Suppressor macrophage treated with lipopolysaccharide for 4 hours (primary cell): ENCODE measurements around the gene TAOK3.

Experiments
- DNase-seq: peaks from one replicate; pipeline ENCODE4 v3.0.0-alpha.2; 2020

TAOK3 gene

DNA sequence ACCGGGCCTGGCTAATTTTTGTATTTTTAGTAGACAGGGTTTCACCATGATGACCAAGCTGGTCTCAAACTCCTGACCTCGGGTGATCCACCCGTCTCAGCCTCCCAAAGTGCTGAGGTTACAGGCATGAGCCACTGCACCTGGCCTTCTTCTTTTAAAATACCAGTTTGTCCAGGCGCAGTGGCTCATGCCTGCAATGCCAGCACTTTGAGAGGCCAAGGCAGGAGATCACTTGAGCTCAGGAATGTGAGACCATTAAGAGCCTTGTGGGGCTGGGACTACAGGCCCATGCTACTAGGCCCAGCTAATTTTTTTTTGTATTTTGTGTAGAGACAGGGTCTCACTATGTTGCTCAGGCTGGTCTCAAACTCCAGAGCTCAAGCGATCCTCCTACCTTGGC lies 244.8 kb downstream of the TAOK3 start:
- no peak for DNase-seq

DNA sequence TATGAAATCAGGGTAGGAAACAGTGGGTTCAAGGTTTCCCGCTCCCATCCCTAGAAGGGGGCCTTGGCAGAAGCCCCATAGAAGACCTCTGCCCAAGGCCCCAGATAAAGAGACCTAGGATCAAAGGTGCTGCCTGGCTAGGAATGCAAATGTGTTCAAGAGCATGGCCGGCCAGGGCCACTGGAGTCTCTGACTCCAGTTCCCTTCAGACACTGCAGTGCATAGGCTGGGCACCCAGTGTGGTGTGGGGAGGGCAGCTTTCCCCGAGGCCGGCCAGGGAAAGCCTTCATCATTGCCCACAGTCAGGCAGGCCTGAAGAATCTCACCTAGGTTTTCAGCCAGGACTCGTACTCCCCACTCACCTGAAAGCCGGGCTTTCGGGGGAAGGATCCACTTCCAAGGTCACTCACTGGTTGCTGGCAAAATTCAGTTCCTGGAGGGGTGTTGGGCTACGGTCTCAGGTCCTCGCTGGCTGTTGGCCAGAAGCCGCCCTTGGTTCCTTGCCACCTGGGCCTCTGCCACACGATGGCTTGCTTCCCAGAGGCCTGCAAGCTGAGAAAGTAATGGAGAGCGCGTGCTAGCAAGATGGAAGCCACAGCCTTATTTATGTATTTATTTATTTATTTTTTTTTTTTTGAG lies 246.5 kb downstream of the TAOK3 start:
- no peak for DNase-seq

DNA sequence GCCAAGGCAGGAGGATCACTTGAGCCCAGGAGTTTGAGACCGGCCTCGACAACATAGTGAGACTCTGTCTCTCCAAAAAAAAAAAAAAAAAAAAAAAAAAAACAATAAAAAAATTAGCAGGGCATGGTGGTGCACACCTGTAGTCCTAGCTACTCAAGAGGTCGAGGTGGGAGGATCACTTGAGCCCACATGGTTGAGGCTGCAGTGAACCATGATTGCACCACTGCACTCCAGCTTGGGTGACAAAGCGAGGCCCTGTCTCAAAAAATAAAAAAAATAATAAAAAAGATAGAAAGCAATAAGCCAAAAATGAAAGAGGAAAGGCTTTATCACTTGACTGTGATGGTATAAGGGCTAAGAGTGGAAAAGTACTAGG lies 247.0 kb downstream of the TAOK3 start:
- DNase-seq, result no peak

DNA sequence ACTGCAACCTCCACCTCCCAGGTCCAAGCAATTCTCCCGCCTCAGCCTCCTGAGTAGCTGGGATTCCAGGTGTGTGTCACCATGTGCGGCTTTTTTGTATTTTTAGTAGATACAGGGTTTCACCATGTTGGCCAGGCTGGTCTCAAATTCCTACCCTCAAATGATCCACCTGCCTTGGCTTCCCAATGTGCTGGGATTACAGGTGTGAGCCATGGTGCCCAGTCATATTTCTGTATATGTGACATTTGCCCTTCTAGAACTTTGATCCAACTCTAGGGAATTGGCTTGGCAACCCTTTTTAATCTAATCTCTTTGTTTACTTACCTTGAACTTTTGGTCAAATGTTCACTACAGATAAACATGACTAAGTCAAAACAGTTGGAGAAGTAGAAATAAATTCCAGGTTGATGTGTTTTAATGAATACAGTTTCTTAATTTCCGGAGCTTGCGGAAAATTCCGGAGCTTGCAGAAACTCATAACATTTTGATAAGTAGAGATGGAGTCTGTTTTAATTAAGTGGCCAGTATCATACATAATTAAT lies 248.3 kb downstream of the TAOK3 start:
- DNase-seq, result no peak

DNA sequence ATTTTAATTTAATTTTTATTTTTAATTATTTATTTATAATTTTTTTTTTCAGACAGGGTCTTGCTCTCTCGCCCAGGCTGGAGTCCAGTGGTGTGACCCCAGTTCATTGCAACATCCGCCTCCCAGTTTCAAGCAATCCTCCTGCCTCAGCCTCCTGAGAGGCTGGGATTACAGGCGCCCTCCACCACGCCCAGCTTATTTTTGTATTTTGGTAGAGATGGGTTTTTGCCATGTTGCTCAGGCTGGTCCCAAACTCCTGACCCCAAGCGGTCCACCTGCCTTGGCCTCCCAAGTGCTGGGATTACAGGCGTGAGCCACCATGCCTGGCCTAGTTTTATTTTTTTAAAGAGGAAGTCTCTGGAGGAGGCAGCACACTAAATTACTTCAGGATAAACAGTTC lies 250.4 kb downstream of the TAOK3 start:
- DNase-seq, result no peak

DNA sequence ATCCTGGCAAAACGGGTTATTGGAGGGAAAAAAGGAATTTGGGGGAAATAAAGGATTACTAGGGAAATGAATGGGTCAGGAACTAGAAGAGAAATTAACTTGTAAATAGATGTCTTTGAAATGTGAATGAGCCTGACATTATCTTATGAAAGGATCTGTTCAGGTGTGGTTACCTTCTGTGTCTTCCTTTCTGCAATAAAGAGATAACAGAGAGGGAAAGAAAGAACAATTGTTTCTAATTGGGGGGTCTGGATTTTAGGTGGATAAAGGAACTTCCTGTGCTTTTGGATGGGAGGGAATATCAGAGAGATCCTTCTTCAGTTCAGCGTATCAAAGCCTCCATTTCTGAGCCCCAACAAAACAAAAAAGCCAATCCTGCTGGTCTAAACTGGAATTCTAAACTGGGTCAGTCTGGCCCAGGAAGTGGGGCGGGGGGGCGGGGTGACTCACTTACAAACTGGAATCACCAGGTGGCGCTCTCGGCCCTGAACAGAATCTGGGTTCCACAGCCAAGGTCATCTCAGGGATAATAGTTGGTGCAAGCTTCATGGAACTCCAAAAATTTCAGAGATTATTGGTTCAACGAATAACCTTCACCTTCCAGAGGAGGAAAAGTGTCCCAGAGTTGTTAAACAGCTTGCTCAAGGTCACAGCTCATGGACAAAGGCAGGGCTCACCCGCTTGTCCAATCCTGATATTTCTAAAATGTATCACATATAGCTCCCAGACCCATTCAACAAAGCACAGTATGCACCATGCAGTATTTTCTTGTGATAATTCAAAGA lies 251.9 kb downstream of the TAOK3 start:
- peak; percentile 75 for DNase-seq

DNA sequence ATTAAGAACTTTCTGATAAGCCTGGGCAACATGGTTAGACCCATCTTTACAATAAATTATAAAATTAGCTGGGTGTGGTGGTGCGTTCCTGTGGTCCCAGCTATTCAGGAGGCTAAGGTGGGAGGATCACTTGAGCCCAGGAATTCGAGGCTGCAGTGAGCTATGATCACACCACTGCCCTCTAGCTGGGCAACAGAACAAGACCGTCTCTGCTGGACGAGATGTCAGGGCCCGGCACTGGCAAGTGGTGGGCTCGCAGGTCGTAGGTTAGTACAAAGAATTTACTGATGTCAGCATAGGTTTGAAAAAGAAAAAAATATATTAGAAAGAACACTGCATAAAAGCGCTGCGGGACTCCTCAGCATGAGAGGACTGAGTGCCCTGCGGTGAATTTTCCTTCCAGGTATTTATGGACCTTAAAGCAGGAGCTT lies 253.2 kb downstream of the TAOK3 start:
- DNase-seq, result no peak

DNA sequence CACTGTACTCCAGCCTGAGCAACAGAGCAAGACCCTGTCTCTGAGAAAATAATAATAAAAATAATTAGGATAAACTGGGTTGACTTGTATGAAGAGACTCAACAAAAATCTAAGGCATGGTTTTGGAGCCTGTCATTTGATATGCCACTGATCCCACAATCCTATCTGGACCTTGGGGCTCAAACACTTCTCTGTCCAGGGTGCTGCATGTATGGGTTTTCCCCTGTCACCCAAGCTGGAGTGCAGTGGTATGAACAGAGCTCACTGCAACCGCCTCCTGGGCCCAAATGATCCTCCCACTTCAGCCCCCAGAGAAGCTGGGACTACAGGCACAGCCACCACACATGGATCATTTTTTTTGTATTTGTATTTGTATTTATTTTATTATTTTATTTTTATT lies 263.6 kb downstream of the TAOK3 start:
- DNase-seq, result no peak

DNA sequence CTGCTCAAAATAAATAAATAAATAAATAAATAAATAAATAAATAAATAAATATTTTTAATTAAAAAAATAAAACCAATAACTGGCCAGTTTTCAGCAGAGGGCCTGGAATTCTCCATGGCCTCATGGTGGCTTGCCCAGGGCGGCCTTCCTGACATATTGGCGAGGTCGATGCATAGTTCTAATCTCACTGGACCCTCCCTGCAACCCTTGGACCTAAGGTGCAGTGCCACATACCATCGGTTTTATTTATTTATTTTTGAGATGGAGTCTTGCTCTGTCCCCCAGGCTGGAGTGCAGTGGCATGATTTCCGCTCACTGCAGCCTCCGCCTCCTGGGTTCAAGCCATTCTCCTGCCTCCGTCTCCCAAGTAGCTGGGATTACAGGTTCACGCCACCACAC lies 265.0 kb downstream of the TAOK3 start:
- no peak for DNase-seq

DNA sequence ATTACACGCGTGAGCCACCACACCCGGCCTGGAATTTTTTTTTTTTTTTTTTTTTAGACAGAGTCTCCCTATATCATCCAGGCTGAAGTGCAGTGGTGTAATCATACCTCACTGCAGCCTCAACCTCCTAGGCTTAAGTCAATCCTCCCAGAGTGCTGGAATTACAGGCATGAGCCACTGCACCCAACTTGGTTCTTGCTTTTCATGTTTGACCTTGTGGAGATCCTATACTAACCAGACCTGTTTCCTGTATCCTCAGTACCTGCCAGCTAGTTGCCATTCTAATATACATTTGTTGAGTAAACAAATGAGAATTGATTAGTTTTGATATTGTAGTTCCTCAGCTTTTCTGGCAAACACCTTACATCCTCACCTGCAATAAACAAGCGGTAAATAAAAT lies 265.7 kb downstream of the TAOK3 start:
- DNase-seq, result no peak

DNA sequence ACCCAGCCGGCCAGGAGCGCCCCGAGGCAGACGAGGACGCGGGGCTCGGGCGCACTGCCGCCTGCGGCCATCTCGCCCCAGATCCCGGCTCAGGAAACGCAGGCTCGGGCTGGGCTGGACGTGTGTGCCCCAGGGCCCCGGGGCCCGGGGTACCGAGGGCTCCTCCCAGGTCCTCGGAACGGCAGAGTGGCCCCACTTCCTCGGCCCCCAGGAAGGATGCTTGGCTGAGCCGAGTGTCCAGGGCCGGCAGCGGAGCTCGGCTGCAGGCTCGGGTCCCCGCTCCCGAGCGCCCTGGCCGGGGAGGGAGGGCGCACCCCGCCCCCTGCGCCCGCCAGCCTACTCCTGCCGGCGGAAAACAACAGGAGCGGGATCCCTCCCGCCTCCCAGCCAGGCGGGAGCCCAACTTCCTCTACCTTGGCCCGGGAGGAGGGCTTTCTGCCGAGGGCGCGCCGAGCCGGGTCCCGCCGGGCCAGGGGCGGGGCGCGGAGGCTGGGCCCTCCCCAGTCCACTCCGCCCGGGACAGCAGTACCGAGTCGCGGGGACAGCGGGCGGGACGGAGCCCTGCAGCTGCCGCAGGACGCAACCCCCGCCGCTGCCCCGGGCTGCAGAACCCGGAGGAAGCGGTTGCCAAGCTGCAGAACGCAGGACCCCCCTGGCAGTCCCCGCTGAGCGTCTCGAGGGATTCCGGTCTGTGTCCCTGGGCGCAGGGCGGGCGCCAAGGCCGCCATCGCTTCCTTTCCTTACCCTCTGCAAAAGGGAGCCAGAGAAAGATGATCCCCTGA lies 268.9 kb downstream of the TAOK3 start, which contains the start of gene VSIG10:
Gene VSIG10, minus strand, starts transcription at position 411 of the 782 bp plus-strand sequence. Its CDS starts 340 bp downstream, at position 71.
- peak; percentile 62 for DNase-seq

DNA sequence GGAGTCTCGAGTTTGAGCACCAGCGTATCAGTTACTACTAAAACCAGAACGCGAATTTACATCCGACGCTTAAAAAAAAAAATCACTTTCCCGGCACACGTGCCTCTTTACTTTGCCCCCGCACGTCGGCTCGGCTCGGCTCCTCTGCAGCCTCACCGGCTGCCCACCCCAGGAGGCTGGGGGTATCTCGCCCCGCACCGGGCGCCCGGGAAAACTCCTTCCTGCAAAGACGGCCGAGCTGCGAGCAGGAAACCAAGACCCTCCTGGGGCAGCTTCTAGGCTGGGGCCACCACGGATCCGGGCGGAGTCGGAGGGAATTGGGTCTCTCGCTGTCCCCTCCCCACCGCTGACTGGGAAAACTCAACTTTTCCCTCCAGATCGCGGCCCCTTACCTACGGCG lies 269.5 kb downstream of the TAOK3 start:
- DNase-seq, result peak; percentile 8

DNA sequence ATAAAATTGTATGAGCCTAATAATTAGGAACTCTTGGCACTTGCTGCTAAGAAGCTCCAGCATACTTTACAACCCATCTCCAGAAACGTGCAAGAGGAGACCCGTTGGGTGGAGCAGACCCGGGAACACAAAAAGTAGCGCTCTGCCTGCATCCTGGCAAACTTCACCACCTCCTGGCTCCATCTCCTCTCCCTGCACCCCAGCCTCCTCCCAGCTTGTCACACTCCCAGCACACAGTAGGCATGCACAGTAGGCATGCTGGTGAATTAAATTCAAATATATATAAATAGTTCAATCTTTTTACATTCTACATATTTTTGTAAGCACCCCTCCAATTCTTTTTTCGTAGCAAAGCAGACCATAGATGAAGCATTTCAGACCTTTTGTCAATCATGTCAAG lies 270.1 kb downstream of the TAOK3 start:
- no peak for DNase-seq

DNA sequence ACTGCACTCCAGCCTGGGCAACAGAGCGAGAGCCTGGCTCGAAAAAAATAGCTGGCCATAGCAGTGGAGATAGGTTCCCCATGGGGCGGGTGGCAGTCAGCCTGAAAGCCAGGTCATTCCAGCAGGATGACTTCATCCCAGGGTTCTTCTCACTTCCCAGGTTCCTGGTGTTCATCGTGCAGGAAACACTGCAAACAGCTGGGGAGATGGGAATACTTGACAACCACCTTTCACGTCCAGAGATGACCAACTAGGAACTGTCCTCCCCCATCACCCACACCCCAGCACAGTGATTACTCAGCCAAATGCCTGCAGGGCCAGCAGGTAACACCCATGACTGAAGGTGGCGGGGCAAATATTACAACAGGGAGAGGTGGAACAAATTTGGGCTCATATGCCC lies 270.6 kb downstream of the TAOK3 start:
- DNase-seq, result no peak

DNA sequence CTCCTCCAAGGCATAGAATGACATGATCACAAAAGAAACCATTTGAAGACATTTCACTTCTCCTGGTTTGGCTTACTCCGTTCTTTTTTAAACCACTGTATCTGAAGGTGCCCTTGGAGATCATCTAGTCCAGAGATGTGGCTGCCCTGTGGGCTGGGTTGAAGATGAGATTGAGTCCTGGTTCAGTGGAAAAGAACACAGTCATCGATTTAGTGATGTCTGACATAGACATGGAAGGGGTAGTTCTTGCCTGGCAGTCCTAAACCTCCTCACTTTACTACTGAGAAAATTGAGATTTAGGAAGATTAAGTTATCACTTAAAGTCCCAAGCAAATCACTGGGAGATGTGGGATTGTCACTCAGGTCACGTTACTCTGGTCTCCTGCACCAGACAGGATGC lies 271.7 kb downstream of the TAOK3 start:
- no peak for DNase-seq
